ENCODE data around the gene E2F2.

E2F2 gene

DNA sequence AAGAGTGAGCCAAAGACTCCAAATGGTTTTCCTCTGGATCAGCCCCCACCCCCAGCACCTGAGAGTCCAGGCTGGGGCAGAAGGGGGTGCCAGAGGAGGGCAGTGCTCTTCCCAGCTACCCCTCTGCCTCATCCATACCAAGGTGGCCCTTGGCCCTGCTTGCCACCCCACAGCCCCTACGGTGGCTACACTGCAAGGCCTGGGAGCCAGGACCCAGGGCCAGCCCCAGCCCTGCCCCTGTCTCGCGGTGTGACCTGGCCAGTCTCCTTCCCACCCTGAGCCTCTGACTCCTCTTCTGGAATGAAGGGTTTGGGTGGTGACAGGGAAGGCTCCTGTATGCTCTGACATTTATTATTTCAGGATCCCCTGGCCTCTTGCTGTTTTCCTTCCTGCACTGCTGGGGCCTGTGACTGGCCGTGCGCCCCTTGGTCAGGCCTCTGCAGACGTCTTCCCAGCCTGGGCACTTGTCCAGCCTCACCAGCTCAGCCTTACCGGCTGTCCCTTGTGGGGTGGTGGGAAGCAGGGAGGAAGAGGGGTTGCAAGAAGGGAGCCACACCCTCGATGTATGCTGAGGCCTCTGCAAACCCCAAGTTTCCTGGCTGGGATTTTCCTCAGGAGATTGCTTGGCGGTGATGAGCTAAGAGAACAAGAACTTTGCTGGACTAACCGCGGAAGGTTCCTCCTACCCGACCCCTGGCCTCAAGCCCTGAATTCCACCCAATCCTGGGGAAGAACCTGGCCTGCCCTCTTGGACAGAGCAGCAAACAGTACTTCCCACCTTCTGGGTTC lies 60.6 kb downstream of the E2F2 start:
- in situ Hi-C loops (cut with MboI; ENCODE audit: low sequenced_read_pairs), result no loop called here

DNA sequence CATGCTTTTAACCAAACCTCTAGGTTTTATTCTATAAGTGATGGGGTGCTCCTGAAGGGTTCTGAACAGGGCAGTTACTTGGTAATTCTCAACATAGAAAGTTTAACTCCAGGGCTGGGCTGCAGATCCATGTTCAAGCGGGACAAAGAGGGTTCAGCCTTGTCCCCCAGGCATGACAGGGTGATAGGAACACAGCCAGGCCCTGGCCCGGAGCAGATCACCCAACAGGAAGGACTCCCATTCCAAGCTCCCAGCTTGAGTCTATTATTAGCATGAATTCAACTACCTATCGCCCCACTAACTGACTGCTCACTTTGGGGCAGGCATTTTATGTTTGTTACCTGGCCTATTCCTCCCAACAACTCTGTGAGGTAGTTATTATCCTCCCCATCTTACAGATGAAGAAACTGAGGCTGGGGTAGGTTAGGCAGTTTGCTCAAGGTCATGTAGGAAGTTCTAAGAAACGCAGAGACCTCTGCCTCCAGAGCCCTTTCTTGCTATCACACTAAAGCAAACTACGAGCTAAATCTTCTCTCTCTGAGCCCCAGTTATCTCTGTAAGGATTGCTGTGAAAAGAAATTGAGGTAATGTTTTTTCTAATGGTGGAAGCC lies 61.6 kb downstream of the E2F2 start:
- in situ Hi-C loops (cut with MboI; ENCODE audit: low sequenced_read_pairs), result no loop called here

DNA sequence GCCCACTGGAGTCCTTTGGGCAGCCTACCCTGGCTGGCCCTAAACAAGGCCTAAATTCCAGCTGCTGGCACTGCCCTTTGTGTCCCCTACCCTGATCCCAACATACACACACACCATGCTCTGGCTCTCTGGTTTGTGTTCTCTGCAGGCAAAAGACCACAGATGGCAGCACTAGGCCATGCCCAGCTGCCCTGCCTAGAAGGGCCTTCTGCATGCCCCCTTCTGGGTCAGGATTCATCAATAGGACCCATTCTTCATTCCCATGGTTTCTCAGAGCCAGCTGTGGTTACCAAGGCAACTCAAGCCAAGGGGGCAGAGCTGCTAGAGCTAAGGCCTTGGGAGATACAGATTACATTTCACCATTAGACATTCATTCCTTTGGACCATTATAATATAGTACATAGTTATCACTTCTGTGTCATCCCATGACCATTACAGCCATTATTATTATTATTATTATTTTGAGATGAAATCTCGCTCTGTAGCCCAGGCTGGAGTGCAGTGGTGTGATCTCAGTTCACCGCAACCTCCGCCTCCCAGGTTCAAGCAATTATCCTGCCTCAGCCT lies 64.5 kb downstream of the E2F2 start:
- in situ Hi-C loops (cut with MboI; ENCODE audit: low sequenced_read_pairs), result no loop called here

DNA sequence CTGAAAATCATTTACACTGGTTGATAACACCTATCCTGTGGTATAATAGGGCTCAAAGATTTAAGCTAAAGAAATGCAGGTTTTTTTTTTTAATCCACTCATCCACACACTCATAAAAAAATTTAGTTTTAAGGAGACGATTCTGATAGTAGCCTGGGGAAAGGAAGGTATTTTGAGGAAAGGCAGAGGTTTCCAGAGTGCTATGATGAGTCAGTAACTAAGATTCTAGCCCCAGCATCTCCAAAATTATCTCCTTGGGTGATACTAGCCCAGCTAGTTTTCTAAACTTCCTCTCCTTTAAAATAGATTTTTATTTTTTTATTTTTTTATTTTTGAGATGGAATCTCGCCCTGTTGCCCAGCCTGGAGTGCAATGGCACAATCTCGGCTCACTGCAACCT lies 67.7 kb downstream of the E2F2 start:
- in situ Hi-C loops (cut with MboI; ENCODE audit: low sequenced_read_pairs), result no loop called here

DNA sequence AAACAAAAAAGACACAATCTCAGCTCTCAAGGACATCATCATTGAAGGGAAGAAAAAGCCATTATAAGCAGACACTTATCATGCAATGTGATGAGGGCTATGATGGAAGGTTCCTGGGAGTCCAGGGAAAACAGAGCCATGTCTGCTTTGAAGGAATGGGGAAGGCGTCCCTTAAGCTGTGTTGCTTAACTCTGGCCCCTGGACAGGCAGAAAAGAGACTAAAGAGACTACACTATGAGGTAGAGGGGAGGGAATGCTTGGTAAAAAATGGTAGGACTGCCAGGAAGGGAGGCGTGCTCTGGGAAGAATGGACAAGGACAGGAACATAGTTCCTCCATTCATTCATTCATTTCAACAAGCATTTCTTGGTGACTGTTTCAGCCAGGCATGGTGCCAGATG lies 68.3 kb downstream of the E2F2 start:
- in situ Hi-C loops (cut with MboI; ENCODE audit: low sequenced_read_pairs), result no loop called here

DNA sequence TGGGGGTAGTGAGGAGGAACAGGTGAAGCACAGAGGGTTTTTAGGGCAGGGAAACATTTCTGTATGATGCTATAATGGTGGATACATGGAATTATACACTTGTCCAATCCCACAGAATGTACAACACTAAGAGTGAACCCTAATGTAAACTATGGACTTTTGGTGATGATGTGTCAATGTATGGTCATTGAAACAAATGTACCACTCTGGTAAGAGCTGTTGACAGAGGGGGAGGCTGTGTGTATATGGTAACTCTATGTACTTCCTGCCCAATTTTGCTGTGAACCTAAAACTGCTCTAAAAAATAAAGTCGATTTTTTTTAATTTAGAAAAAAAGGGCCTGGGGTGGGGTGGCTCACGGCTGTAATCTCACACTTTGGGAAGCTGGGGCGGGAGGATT lies 70.0 kb downstream of the E2F2 start:
- in situ Hi-C loops (cut with MboI; ENCODE audit: low sequenced_read_pairs), result no loop called here

DNA sequence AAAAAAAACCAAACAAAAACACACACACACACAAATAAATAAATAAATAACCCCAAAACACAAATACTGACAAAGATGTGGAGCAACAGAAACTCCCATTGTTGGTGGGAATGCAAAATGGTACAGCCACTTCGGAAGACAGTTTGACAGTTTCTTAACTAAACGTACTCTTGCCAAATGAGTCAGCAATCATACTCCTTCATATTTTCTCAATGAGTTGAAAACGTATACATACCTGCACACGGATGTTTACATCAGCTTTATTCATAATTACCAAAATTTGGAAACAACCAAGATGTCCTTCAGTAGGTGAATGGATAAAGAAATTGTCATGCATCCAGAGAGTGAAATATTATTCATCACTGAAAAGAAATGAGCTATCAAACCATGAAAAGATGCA lies 70.5 kb downstream of the E2F2 start:
- in situ Hi-C loops (cut with MboI; ENCODE audit: low sequenced_read_pairs), result no loop called here

DNA sequence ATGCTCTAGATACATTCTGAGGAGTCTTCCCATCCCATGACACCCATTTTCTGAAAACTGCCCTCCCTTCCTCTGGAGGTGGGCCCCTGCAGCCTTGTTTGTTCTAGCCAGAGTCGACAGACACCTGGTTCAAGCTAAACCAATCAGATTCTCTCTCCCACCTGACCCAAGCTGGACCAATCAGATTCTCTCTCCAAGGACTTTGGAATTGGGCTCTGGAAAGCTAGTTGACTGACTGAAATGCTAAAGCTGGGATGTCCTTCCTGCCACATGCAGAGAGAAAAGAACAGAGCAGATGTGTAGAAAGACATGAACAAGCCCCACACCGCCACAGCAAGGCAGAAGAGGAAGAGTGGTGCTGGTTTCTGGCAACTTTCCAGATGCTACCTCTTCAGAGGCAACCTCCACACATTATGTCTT lies 71.7 kb downstream of the E2F2 start:
- in situ Hi-C loops (cut with MboI; ENCODE audit: low sequenced_read_pairs), result no loop called here

All from HL-60/S4 treated with phorbol 12-myristate 13-acetate at 8.2 ng/mL for 4 days and 3 days (cell line).